ACC112 (cell line): Measurements from ENCODE around the gene MRPS22.
"Not testable (repeated sequence)": the region's sequence is repeated elsewhere in the genome, so short reads cannot be mapped to it uniquely, and the experiment has no call there.

Source experiments
- H2AFZ ChIP-seq: fragments of 200-600 bp; sonication (generic); one replicate; pipeline ENCODE4 v1.6.0; 2017; ENCODE audit warnings: antibody characterized with exemption, low read length; ENCODE audit not compliant: unreplicated experiment
- H3K27ac ChIP-seq: fragments of 200-600 bp; sonication (generic); 2 replicates; pipeline ENCODE4 v1.5.1; 2014; ENCODE audit warnings: low read depth, mild to moderate bottlenecking, antibody characterized with exemption, low read length, moderate library complexity
- H3K27me3 ChIP-seq: fragments of 200-600 bp; sonication (generic); 2 replicates; pipeline ENCODE4 v1.6.1; 2014; ENCODE audit warnings: mild to moderate bottlenecking, antibody characterized with exemption, low read length, moderate library complexity, mixed read lengths; ENCODE audit not compliant: insufficient read depth
- H3K36me3 ChIP-seq: fragments of 200-600 bp; sonication (generic); 2 replicates; pipeline ENCODE4 v1.6.1; 2016; ENCODE audit warnings: mild to moderate bottlenecking, antibody characterized with exemption, low read length, moderate library complexity, mixed read lengths; ENCODE audit not compliant: insufficient read depth
- H3K4me1 ChIP-seq: fragments of 200-600 bp; sonication (generic); one replicate; pipeline ENCODE4 v1.6.1; 2016; ENCODE audit warnings: low read length, mixed read lengths; ENCODE audit not compliant: insufficient read depth, unreplicated experiment, control insufficient read depth
- H3K4me3 ChIP-seq: fragments of 200-600 bp; sonication (generic); 2 replicates; pipeline ENCODE4 v1.5.1; 2014; ENCODE audit warnings: mild to moderate bottlenecking, low read depth, low read length
- H3K79me2 ChIP-seq: fragments of 200-600 bp; sonication (generic); one replicate; pipeline ENCODE4 v1.6.0; 2016; ENCODE audit warnings: low read length; ENCODE audit not compliant: control insufficient read depth, unreplicated experiment, insufficient read depth

MRPS22 gene

GRCh38 chr3:139358841-139359562, 15.2 kb downstream of the MRPS22 start:
- Histone ChIP-seq H2AFZ (no peak overlapping the region), H3K36me3 (peaks cover 79% of the 10 kb centered on the region), H3K4me3 (no peak overlapping the region), H3K79me2 (peaks cover 3% of the 10 kb centered on the region), H3K27ac (no peak overlapping the region), H3K4me1 (no peaks in the 10 kb centered on the region), H3K27me3 (no peaks in the 10 kb centered on the region)

GRCh38 chr3:139361276-139361675, 17.5 kb downstream of the MRPS22 start:
- Histone ChIP-seq H3K4me1 (no peaks in the 10 kb centered on the region), H3K27me3 (no peaks in the 10 kb centered on the region), H3K36me3 (peaks cover 78% of the 10 kb centered on the region), H3K79me2 (peaks cover 17% of the 10 kb centered on the region), H2AFZ (no peak overlapping the region), H3K27ac (no peak overlapping the region), H3K4me3 (no peak overlapping the region)

GRCh38 chr3:139364549-139364948, 20.7 kb downstream of the MRPS22 start:
- H2AFZ ChIP-seq: no peak overlapping the region
- no peak overlapping the region for H3K4me3 ChIP-seq
- no peaks in the 10 kb centered on the region for H3K4me1 ChIP-seq
- H3K27ac ChIP-seq: no peak overlapping the region
- peaks cover 79% of the 10 kb centered on the region for H3K36me3 ChIP-seq
- H3K27me3 ChIP-seq: no peaks in the 10 kb centered on the region
- peaks cover 17% of the 10 kb centered on the region for H3K79me2 ChIP-seq

GRCh38 chr3:139374099-139374498, 30.3 kb downstream of the MRPS22 start:
- no peaks in the 10 kb centered on the region for H3K4me1 ChIP-seq
- H3K4me3 ChIP-seq: no peak overlapping the region
- peaks cover 81% of the 10 kb centered on the region for H3K36me3 ChIP-seq
- no peak overlapping the region for H2AFZ ChIP-seq
- H3K79me2 ChIP-seq: peaks cover 21% of the 10 kb centered on the region
- no peaks in the 10 kb centered on the region for H3K27me3 ChIP-seq
- no peak overlapping the region for H3K27ac ChIP-seq

GRCh38 chr3:139377378-139377777, 33.6 kb downstream of the MRPS22 start:
- H3K27ac ChIP-seq: no peak overlapping the region
- H3K79me2 ChIP-seq: peaks cover 47% of the 10 kb centered on the region
- no peaks in the 10 kb centered on the region for H3K4me1 ChIP-seq
- H3K4me3 ChIP-seq: no peak overlapping the region
- H2AFZ ChIP-seq: no peak overlapping the region
- no peaks in the 10 kb centered on the region for H3K27me3 ChIP-seq
- peaks cover 71% of the 10 kb centered on the region for H3K36me3 ChIP-seq

GRCh38 chr3:139378587-139379241, 34.9 kb downstream of the MRPS22 start:
- Histone ChIP-seq H3K27ac (no peak overlapping the region), H3K79me2 (peaks cover 60% of the 10 kb centered on the region), H3K36me3 (peaks cover 69% of the 10 kb centered on the region)

GRCh38 chr3:139380575-139380974, 36.8 kb downstream of the MRPS22 start:
- Histone ChIP-seq H3K79me2 (peaks cover 76% of the 10 kb centered on the region), H3K27ac (no peak overlapping the region), H2AFZ (no peak overlapping the region), H3K27me3 (no peaks in the 10 kb centered on the region), H3K4me3 (no peak overlapping the region), H3K4me1 (peaks cover 8% of the 10 kb centered on the region), H3K36me3 (peaks cover 62% of the 10 kb centered on the region)

More at GRCh38 chr3:139378587-139379241, 34.9 kb downstream of the MRPS22 start:
- H3K27me3 ChIP-seq: no peaks in the 10 kb centered on the region
- no peak overlapping the region for H3K4me3 ChIP-seq
- H3K4me1 ChIP-seq: peaks cover under 1% of the 10 kb centered on the region
- H2AFZ ChIP-seq: no peak overlapping the region

GRCh38 chr3:139382291-139382690, 38.5 kb downstream of the MRPS22 start:
- H3K27me3 ChIP-seq, H3K27ac ChIP-seq, H2AFZ ChIP-seq, H3K4me3 ChIP-seq: not testable (repeated sequence)
- peaks cover 59% of the 10 kb centered on the region for H3K36me3 ChIP-seq
- H3K4me1 ChIP-seq: peaks cover 21% of the 10 kb centered on the region
- peaks cover 89% of the 10 kb centered on the region for H3K79me2 ChIP-seq

GRCh38 chr3:139388077-139388476, 44.3 kb downstream of the MRPS22 start:
- Histone ChIP-seq H3K79me2 (peaks cover 74% of the 10 kb centered on the region), H3K27ac (no peak overlapping the region), H3K27me3 (no peaks in the 10 kb centered on the region), H3K4me3 (peak overlapping the region; percentile 99), H2AFZ (no peak overlapping the region), H3K4me1 (peaks cover 39% of the 10 kb centered on the region), H3K36me3 (peaks cover 14% of the 10 kb centered on the region)

GRCh38 chr3:139388821-139389551, 45.2 kb downstream of the MRPS22 start:
- H3K4me3 ChIP-seq: peak overlapping the region; percentile 99
- peaks cover 36% of the 10 kb centered on the region for H3K4me1 ChIP-seq
- peaks cover 7% of the 10 kb centered on the region for H3K36me3 ChIP-seq
- H3K27me3 ChIP-seq: no peaks in the 10 kb centered on the region
- H3K79me2 ChIP-seq: peaks cover 65% of the 10 kb centered on the region
- peak overlapping the region; percentile 76 for H3K27ac ChIP-seq
- H2AFZ ChIP-seq: peak overlapping the region; percentile 72
